Measurements from ENCODE around the gene PRKCE. TPM values are rescaled to one million over a fixed set of nuclear protein-coding genes. Genes with fewer than 3 reads are reported as not detected.

Gene PRKCE
- total RNA-seq, 3 donors from 2014 or later (not counting 1 experiment from before 2014, with no cell fraction given) = 35.2 to 42.1 (median 38.6) TPM

GRCh38 chr2:45769056-45769455 is 117.6 kb downstream of the PRKCE start:
- ATAC-seq = no peak
- Mint-ChIP-seq H3K9me3 (no peaks in the 10 kb centered on the region), H3K27ac (no peak overlapping the region), H3K27me3 (ENCODE audit: low read depth in 2 of 2) (peaks cover 0 to 10% of the 10 kb centered on the region in 2 donors), H3K4me1 (peaks cover 5 to 13% of the 10 kb centered on the region in 2 donors), H3K4me3 (no peak overlapping the region), H3K36me3 (no peaks in the 10 kb centered on the region)
- intact Hi-C loops (cut with micrococcal nuclease) = no loop called here
- no peak for TF ChIP-seq CTCF (IDR thresholded peaks at IDR 0.05)
- DNase-seq = no peak
- no peaks in the 10 kb centered on the region for H3K4me1 ChIP-seq (ENCODE audit: control insufficient read depth, insufficient read depth, low read length)
- H3K4me3 ChIP-seq (ENCODE audit: low read length) = no peak overlapping the region
- no peak overlapping the region for H3K27ac ChIP-seq (ENCODE audit: low read length)
- 95% methylated on average over 2 of the region's 2 CpGs for WGBS (ENCODE audit: insufficient coverage)
- no peaks in the 10 kb centered on the region for H3K27me3 ChIP-seq (ENCODE audit: control insufficient read depth, insufficient read depth, low read length)
- H3K9me3 ChIP-seq (ENCODE audit: control insufficient read depth, insufficient read depth, low read length) = no peaks in the 10 kb centered on the region
- H3K36me3 ChIP-seq (ENCODE audit: control insufficient read depth, insufficient read depth, low read length) = no peaks in the 10 kb centered on the region

GRCh38 chr2:45769854-45770576 is 118.5 kb downstream of the PRKCE start:
- no peak for DNase-seq
- H3K4me1 Mint-ChIP-seq = peaks cover 5 to 13% of the 10 kb centered on the region in 2 donors
- no peak for ATAC-seq
- 92% methylated on average over 15 of the region's 15 CpGs for WGBS (ENCODE audit: insufficient coverage)
- no peak for TF ChIP-seq CTCF (IDR thresholded peaks at IDR 0.05)
- intact Hi-C loops (cut with micrococcal nuclease) = no loop called here
- H3K4me1 ChIP-seq (ENCODE audit: control insufficient read depth, insufficient read depth, low read length) = no peaks in the 10 kb centered on the region
- H3K9me3 ChIP-seq (ENCODE audit: control insufficient read depth, insufficient read depth, low read length) = no peaks in the 10 kb centered on the region
- H3K4me3 Mint-ChIP-seq = no peak overlapping the region
- H3K27ac ChIP-seq (ENCODE audit: low read length) = no peak overlapping the region
- H3K36me3 Mint-ChIP-seq = no peaks in the 10 kb centered on the region
- no peak overlapping the region for H3K4me3 ChIP-seq (ENCODE audit: low read length)
- no peak overlapping the region for H3K27ac Mint-ChIP-seq
- no peaks in the 10 kb centered on the region for H3K9me3 Mint-ChIP-seq
- H3K27me3 ChIP-seq (ENCODE audit: control insufficient read depth, insufficient read depth, low read length) = no peaks in the 10 kb centered on the region
- H3K36me3 ChIP-seq (ENCODE audit: control insufficient read depth, insufficient read depth, low read length) = no peaks in the 10 kb centered on the region
- peaks cover 0 to 10% of the 10 kb centered on the region in 2 donors for H3K27me3 Mint-ChIP-seq (ENCODE audit: low read depth in 2 of 2)

GRCh38 chr2:45770811-45771210 is 119.3 kb downstream of the PRKCE start:
- H3K4me1 Mint-ChIP-seq = peaks cover 5 to 13% of the 10 kb centered on the region in 2 donors
- no peak overlapping the region for H3K27ac Mint-ChIP-seq
- no peaks in the 10 kb centered on the region for H3K9me3 Mint-ChIP-seq
- peaks cover 0 to 10% of the 10 kb centered on the region in 2 donors for H3K27me3 Mint-ChIP-seq (ENCODE audit: low read depth in 2 of 2)
- Histone ChIP-seq H3K27ac (ENCODE audit: low read length) (no peak overlapping the region), H3K4me1 (ENCODE audit: control insufficient read depth, insufficient read depth, low read length) (no peaks in the 10 kb centered on the region), H3K4me3 (ENCODE audit: low read length) (no peak overlapping the region), H3K27me3 (ENCODE audit: control insufficient read depth, insufficient read depth, low read length) (no peaks in the 10 kb centered on the region), H3K9me3 (ENCODE audit: control insufficient read depth, insufficient read depth, low read length) (no peaks in the 10 kb centered on the region), H3K36me3 (ENCODE audit: control insufficient read depth, insufficient read depth, low read length) (no peaks in the 10 kb centered on the region)
- no peak for ATAC-seq
- 92% methylated on average over 1 of the region's 1 CpG for WGBS (ENCODE audit: insufficient coverage)
- H3K4me3 Mint-ChIP-seq = no peak overlapping the region
- no peak for DNase-seq
- TF ChIP-seq CTCF (IDR thresholded peaks at IDR 0.05) = no peak
- intact Hi-C loops (cut with micrococcal nuclease) = no loop called here
- no peaks in the 10 kb centered on the region for H3K36me3 Mint-ChIP-seq

- TF ChIP-seq CTCF (IDR thresholded peaks at IDR 0.05) = no peak
- Histone ChIP-seq H3K9me3 (ENCODE audit: control insufficient read depth, insufficient read depth, low read length) (no peaks in the 10 kb centered on the region), H3K27ac (ENCODE audit: low read length) (no peak overlapping the region), H3K36me3 (ENCODE audit: control insufficient read depth, insufficient read depth, low read length) (no peaks in the 10 kb centered on the region), H3K4me1 (ENCODE audit: control insufficient read depth, insufficient read depth, low read length) (no peaks in the 10 kb centered on the region), H3K27me3 (ENCODE audit: control insufficient read depth, insufficient read depth, low read length) (no peaks in the 10 kb centered on the region), H3K4me3 (ENCODE audit: low read length) (no peak overlapping the region)
- ATAC-seq (peak; percentile 21 to 47 (median 40)), DNase-seq (no peak)
- Mint-ChIP-seq H3K27me3 (ENCODE audit: low read depth in 2 of 2) (peaks cover 0 to 10% of the 10 kb centered on the region in 2 donors), H3K36me3 (no peaks in the 10 kb centered on the region), H3K27ac (no peak overlapping the region), H3K4me1 (peaks cover 5 to 13% of the 10 kb centered on the region in 2 donors), H3K4me3 (no peak overlapping the region), H3K9me3 (no peaks in the 10 kb centered on the region)
- 55% methylated on average over 10 of the region's 10 CpGs for whole genome bisulfite sequencing (ENCODE audit: insufficient coverage)
- intact Hi-C loops (cut with micrococcal nuclease) = no loop called here
These were observed 119.8 kb downstream of the PRKCE start for GRCh38 chr2:45771261-45771660.
